GOT3 (cell line): ENCODE measurements around the gene AURKA.
"Not testable (repeated sequence)": the region's sequence is repeated elsewhere in the genome, so short reads cannot be mapped to it uniquely, and the experiment has no call there.

ENCODE experiments used
- DNase-seq: peaks from one replicate; lab custom pipeline; 2025; ENCODE audit warnings: mixed read lengths; lab: John Stamatoyannopoulos, UW

Gene AURKA

GRCh38 chr20:56359212-56360132 is 32.5 kb downstream of the AURKA start:
- DNase-seq = no peak

GRCh38 chr20:56358600-56359211 is 33.3 kb downstream of the AURKA start, which contains the start of gene FAM210B:
FAM210B (plus strand) TSS chr20:56358974; CDS start chr20:56359006, 32 bp downstream.
- peak; percentile 56 for DNase-seq

- DNase-seq = no peak
These were observed 33.9 kb downstream of the AURKA start for GRCh38 chr20:56358070-56358469.

- no peak for DNase-seq
These were observed 38.7 kb downstream of the AURKA start for GRCh38 chr20:56353356-56353755.

- no peak for DNase-seq
These were observed 39.5 kb downstream of the AURKA start for GRCh38 chr20:56352345-56353055.

- no peak for DNase-seq
These were observed 41.2 kb downstream of the AURKA start for GRCh38 chr20:56350842-56351241.

GRCh38 chr20:56348746-56349145 is 43.3 kb downstream of the AURKA start:
- no peak for DNase-seq

- no peak for DNase-seq
These were observed 43.7 kb downstream of the AURKA start for GRCh38 chr20:56348305-56348693.

GRCh38 chr20:56347628-56348304 is 44.2 kb downstream of the AURKA start:
- no peak for DNase-seq

- no peak for DNase-seq
These were observed 46.1 kb downstream of the AURKA start for GRCh38 chr20:56345911-56346310.

GRCh38 chr20:56343861-56344381 is 48.1 kb downstream of the AURKA start:
- no peak for DNase-seq

- no peak for DNase-seq
These were observed 49.2 kb downstream of the AURKA start for GRCh38 chr20:56342783-56343182.

- not testable (repeated sequence) for DNase-seq
These were observed 55.3 kb downstream of the AURKA start for GRCh38 chr20:56336709-56337108.

GRCh38 chr20:56328861-56329260 is 63.2 kb downstream of the AURKA start:
- DNase-seq = no peak

- no peak for DNase-seq
These were observed 67.2 kb downstream of the AURKA start for GRCh38 chr20:56324806-56325205.

GRCh38 chr20:56323656-56324055 is 68.4 kb downstream of the AURKA start:
- no peak for DNase-seq

GRCh38 chr20:56323206-56323605 is 68.8 kb downstream of the AURKA start:
- DNase-seq = no peak

- DNase-seq = no peak
These were observed 69.3 kb downstream of the AURKA start for GRCh38 chr20:56322681-56323080.
